ENCODE measurements around the gene FERMT2. TPM values are rescaled to one million over a fixed set of nuclear protein-coding genes. Genes with fewer than 3 reads are reported as not detected.

Gene FERMT2
- total and polyA plus RNA-seq, 7 experiments from 2014 or later = 0.13 to 0.58 (median 0.33) TPM; not detected in 3

DNA sequence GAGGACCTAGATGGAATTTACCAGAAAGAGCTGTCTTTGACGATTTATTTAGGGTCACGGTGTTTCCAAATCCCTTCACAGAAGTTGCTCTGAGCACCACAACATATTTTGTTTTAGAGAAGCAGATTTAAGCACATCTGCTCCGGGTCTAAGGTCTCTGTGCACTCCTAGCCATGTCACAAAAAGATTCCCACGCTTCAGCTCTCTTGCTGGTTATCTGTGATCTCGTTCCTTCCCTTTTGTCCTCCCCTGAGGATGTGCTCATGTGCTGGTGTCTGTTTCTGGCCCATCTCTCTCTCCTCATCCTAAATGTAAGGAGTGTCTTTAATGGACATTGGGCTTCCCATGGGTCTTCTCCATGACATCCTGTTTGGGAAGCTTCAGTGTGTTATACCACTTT is 105.8 kb downstream of the FERMT2 start:
- Mint-ChIP-seq H3K36me3 (no peaks in the 10 kb centered on the region), H3K27me3 (peaks cover 0 to 4% (median 0%) of the 10 kb centered on the region in 5 donors), H3K4me3 (no peak overlapping the region), H3K27ac (no peak overlapping the region), H3K4me1 (peaks cover 0 to 6% (median 0%) of the 10 kb centered on the region in 7 donors), H3K9me3 (no peaks in the 10 kb centered on the region)
- ChIA-PET CTCF (interaction anchor here (0.7 kb wide), 1 partner anchor 941 kb away, joined by 3 read pairs; no protein-coding TSS in a partner anchor), POLR2A (no interaction called here)
- H3K9me3 ChIP-seq (ENCODE audit: control insufficient read depth in 2 of 3, low read length in 3 of 3) = no peaks in the 10 kb centered on the region
- no peak overlapping the region for H3K27ac ChIP-seq (ENCODE audit: low read depth, low read length)
- H3K4me3 ChIP-seq (ENCODE audit: low read length) = no peak overlapping the region
- no peak for ATAC-seq
- H3K27me3 ChIP-seq (ENCODE audit: control insufficient read depth in 2 of 2, insufficient read depth in 2 of 2, low read length in 2 of 2) = no peaks in the 10 kb centered on the region
- no peak for DNase-seq
- H3K36me3 ChIP-seq (ENCODE audit: control insufficient read depth in 2 of 3, insufficient read depth in 3 of 3, low read length in 3 of 3) = no peaks in the 10 kb centered on the region
- H3K4me1 ChIP-seq (ENCODE audit: control insufficient read depth in 2 of 2, insufficient read depth in 2 of 2, low read length in 2 of 2) = no peaks in the 10 kb centered on the region
- intact Hi-C loops (cut with micrococcal nuclease) = no loop called here

DNA sequence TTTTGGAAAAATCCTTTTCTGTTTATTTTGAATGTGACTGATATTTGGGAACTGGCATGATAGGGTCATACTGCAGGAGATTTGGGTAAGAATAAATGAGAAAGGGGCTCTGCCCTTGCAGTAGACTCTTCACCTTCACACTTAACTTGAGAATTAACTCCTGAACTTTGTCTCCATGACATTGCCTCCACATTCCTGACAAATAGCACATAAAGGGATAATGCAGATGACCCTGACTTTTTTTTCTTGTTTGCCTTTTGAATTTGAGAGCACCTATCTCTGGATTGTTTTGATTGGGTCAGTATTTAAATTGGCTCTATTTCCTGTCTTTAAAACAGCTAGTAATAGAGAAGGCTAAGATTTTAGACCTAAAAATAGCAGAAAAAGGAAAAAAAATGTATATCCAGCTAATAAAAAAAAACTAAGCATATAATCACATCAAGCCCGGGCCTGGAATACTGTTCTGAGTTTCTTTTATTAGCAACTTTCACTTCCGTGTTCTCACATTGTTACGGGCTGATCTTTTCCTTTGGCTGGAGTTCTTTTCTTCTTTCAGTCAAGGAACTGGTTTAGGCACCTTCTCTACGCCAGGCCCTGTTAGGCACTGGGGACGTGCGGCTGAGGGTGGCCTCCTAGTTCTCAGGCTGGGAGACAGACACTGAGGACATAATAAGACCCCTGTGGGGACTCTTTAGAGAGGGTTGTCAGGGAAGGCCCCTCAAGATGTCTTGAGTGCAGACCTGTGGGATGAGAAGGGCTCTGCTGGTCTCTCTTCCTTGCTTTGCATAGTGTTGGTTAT is 106.4 kb downstream of the FERMT2 start:
- intact Hi-C loops (cut with micrococcal nuclease) = no loop called here

DNA sequence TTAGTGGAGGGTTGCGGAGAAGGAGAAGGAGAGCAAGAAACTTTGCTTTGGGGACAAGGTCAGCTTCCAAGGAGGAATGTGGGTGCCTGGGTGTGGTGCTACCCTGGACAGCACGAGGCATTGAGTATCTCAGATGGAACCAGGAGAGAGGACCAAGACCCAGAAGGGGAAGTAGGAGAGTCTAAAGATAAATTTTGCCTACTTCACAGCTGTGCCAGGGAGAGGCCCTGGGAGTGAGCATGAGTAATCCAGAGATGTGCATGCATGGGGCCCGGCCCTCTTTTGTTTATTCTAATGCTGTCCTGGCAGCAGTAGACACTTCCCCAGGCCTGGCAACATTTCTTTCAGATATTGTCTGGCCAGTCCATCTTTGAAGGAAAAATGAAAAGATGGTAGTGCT is 110.0 kb downstream of the FERMT2 start:
- no peaks in the 10 kb centered on the region for H3K9me3 ChIP-seq (ENCODE audit: control insufficient read depth in 2 of 3, low read length in 3 of 3)
- no peaks in the 10 kb centered on the region for H3K9me3 Mint-ChIP-seq
- H3K36me3 Mint-ChIP-seq = no peaks in the 10 kb centered on the region
- no peak overlapping the region for H3K27ac Mint-ChIP-seq
- POLR2A ChIA-PET = no interaction called here
- H3K27me3 ChIP-seq (ENCODE audit: control insufficient read depth in 2 of 2, insufficient read depth in 2 of 2, low read length in 2 of 2) = no peaks in the 10 kb centered on the region
- DNase-seq = no peak
- intact Hi-C loops (cut with micrococcal nuclease) = no loop called here
- H3K4me1 Mint-ChIP-seq = no peaks in the 10 kb centered on the region
- peak; percentile 54 for ATAC-seq
- CTCF ChIA-PET = interaction anchor here (0.8 kb wide), 1 partner anchor 120 kb away, joined by 3 read pairs; no protein-coding TSS in a partner anchor
- H3K27me3 Mint-ChIP-seq = peaks cover 0 to 2% (median 0%) of the 10 kb centered on the region in 5 donors
- H3K36me3 ChIP-seq (ENCODE audit: control insufficient read depth in 2 of 3, insufficient read depth in 3 of 3, low read length in 3 of 3) = no peaks in the 10 kb centered on the region
- no peak overlapping the region for H3K4me3 ChIP-seq (ENCODE audit: low read length)
- no peaks in the 10 kb centered on the region for H3K4me1 ChIP-seq (ENCODE audit: control insufficient read depth in 2 of 2, insufficient read depth in 2 of 2, low read length in 2 of 2)
- H3K4me3 Mint-ChIP-seq = no peak overlapping the region
- H3K27ac ChIP-seq (ENCODE audit: low read depth, low read length) = no peak overlapping the region

More for the DNA sequence above, 106.4 kb downstream of the FERMT2 start:
- no peaks in the 10 kb centered on the region for H3K4me1 ChIP-seq (ENCODE audit: control insufficient read depth in 2 of 2, insufficient read depth in 2 of 2, low read length in 2 of 2)
- H3K27me3 ChIP-seq (ENCODE audit: control insufficient read depth in 2 of 2, insufficient read depth in 2 of 2, low read length in 2 of 2) = no peaks in the 10 kb centered on the region
- CTCF ChIA-PET = no interaction called here
- no peaks in the 10 kb centered on the region for H3K9me3 ChIP-seq (ENCODE audit: control insufficient read depth in 2 of 3, low read length in 3 of 3)
- ATAC-seq (no peak), DNase-seq (no peak)
- Mint-ChIP-seq H3K4me1 (peaks cover 0 to 6% (median 0%) of the 10 kb centered on the region in 7 donors), H3K27me3 (peaks cover 0 to 4% (median 0%) of the 10 kb centered on the region in 5 donors), H3K36me3 (no peaks in the 10 kb centered on the region), H3K27ac (no peak overlapping the region), H3K4me3 (no peak overlapping the region), H3K9me3 (no peaks in the 10 kb centered on the region)
- no peaks in the 10 kb centered on the region for H3K36me3 ChIP-seq (ENCODE audit: control insufficient read depth in 2 of 3, insufficient read depth in 3 of 3, low read length in 3 of 3)
- H3K27ac ChIP-seq (ENCODE audit: low read depth, low read length) = no peak overlapping the region
- H3K4me3 ChIP-seq (ENCODE audit: low read length) = no peak overlapping the region
- POLR2A ChIA-PET = no interaction called here

DNA sequence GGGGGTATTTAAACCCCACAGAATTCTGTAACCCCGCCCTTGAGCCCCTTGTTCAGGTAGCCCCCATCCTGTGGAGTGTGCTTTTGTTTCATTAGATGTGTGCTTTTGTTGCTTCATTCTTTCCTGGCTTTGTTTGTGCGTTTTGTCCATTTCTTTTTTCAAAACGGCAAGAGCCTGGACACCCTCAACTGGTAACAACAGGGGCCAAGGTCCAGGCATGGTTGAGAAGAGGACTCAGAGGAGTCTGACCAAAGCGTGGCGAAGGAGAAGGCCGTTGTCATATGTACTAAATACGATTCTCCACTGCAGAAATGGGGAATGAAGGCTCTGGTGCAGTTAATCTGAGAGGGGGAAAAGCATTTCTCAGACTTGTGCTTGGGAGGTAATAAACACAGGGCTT is 113.4 kb downstream of the FERMT2 start:
- no peak overlapping the region for H3K4me3 Mint-ChIP-seq
- H3K4me1 Mint-ChIP-seq = no peaks in the 10 kb centered on the region
- intact Hi-C loops (cut with micrococcal nuclease) = no loop called here
- no peaks in the 10 kb centered on the region for H3K36me3 Mint-ChIP-seq
- Histone ChIP-seq H3K27ac (ENCODE audit: low read depth, low read length) (no peak overlapping the region), H3K36me3 (ENCODE audit: control insufficient read depth in 2 of 3, insufficient read depth in 3 of 3, low read length in 3 of 3) (no peaks in the 10 kb centered on the region), H3K4me1 (ENCODE audit: control insufficient read depth in 2 of 2, insufficient read depth in 2 of 2, low read length in 2 of 2) (no peaks in the 10 kb centered on the region), H3K27me3 (ENCODE audit: control insufficient read depth in 2 of 2, insufficient read depth in 2 of 2, low read length in 2 of 2) (no peaks in the 10 kb centered on the region), H3K9me3 (ENCODE audit: control insufficient read depth in 2 of 3, low read length in 3 of 3) (no peaks in the 10 kb centered on the region), H3K4me3 (ENCODE audit: low read length) (no peak overlapping the region)
- no peak overlapping the region for H3K27ac Mint-ChIP-seq
- H3K27me3 Mint-ChIP-seq = peaks cover 0 to 7% (median 0%) of the 10 kb centered on the region in 5 donors
- ATAC-seq = no peak
- POLR2A ChIA-PET = no interaction called here
- no peak for DNase-seq
- CTCF ChIA-PET = no interaction called here
- peaks cover 0 to 2% (median 0%) of the 10 kb centered on the region in 11 donors for H3K9me3 Mint-ChIP-seq

DNA sequence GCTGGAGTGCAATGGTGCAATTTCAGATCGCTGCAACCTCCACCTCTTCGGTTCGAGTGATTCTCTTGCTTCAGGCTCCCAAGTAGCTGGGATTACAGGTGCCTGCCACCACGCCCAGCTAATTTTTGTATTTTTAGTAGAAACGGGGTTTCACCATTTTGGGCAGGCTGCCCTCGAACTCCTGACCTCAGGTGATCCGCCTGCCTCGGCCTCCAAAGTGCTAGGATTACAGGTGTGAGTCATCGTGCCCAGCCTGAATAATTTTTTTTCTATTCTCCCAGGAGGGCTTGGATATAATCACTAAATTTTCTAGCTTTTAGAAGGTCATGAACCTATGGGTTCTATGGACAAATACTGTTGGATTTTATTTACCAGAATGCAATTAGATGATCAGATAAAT is 114.8 kb downstream of the FERMT2 start:
- no peaks in the 10 kb centered on the region for H3K36me3 ChIP-seq (ENCODE audit: control insufficient read depth in 2 of 3, insufficient read depth in 3 of 3, low read length in 3 of 3)
- no peaks in the 10 kb centered on the region for H3K36me3 Mint-ChIP-seq
- no peaks in the 10 kb centered on the region for H3K27me3 ChIP-seq (ENCODE audit: control insufficient read depth in 2 of 2, insufficient read depth in 2 of 2, low read length in 2 of 2)
- intact Hi-C loops (cut with micrococcal nuclease) = no loop called here
- ATAC-seq (no peak), DNase-seq (no peak)
- ChIA-PET POLR2A (no interaction called here), CTCF (no interaction called here)
- peaks cover 0 to 2% (median 0%) of the 10 kb centered on the region in 11 donors for H3K9me3 Mint-ChIP-seq
- no peaks in the 10 kb centered on the region for H3K9me3 ChIP-seq (ENCODE audit: control insufficient read depth in 2 of 3, low read length in 3 of 3)
- no peak overlapping the region for H3K27ac ChIP-seq (ENCODE audit: low read depth, low read length)
- H3K4me3 ChIP-seq (ENCODE audit: low read length) = no peak overlapping the region
- no peaks in the 10 kb centered on the region for H3K4me1 ChIP-seq (ENCODE audit: control insufficient read depth in 2 of 2, insufficient read depth in 2 of 2, low read length in 2 of 2)
- no peak overlapping the region for H3K27ac Mint-ChIP-seq
- peaks cover 0 to 8% (median 0%) of the 10 kb centered on the region in 5 donors for H3K27me3 Mint-ChIP-seq
- no peaks in the 10 kb centered on the region for H3K4me1 Mint-ChIP-seq
- H3K4me3 Mint-ChIP-seq = no peak overlapping the region

DNA sequence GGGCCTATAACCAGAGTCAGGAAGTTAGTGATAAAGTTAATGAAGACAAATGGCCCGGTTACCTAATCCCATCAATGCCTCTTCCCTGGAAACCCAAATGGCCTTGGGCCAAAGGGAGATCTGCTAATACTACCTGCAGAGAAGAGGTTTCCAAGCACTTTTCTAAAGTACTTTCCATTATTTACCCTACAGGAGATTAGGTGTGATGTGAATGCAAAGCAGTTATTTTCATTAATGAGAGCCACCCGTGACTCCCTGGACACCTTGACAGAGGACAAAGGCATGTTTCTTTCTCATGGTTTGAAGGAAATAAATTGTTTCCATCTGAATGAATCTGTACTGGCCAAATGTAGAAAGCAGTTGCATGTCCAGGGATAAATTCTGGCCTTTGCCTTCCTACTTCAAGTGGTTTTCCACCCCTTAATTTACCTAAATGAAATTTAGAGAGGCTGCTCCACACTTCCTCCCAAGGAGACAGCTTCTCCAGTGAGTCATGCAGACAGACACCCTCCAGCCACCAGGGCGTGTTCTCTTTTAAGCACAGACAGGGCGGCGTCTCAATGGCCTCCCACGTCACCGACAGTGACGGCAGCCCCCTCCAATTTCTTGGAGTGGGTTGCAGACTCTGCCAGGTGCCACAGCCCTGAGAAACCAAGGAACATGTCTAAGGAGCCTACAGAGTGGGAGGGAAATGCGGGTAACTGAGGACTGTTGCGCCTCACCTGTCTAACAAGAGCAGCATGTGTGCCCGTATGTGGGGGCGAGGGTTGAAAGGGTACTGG is 115.5 kb downstream of the FERMT2 start:
- peaks cover 0 to 2% (median 0%) of the 10 kb centered on the region in 11 donors for H3K9me3 Mint-ChIP-seq
- no peak for ATAC-seq
- CTCF ChIA-PET = no interaction called here

More for the DNA sequence above, 115.5 kb downstream of the FERMT2 start:
- Histone ChIP-seq H3K4me1 (ENCODE audit: control insufficient read depth in 2 of 2, insufficient read depth in 2 of 2, low read length in 2 of 2) (no peaks in the 10 kb centered on the region), H3K36me3 (ENCODE audit: control insufficient read depth in 2 of 3, insufficient read depth in 3 of 3, low read length in 3 of 3) (no peaks in the 10 kb centered on the region), H3K27ac (ENCODE audit: low read depth, low read length) (no peak overlapping the region), H3K9me3 (ENCODE audit: control insufficient read depth in 2 of 3, low read length in 3 of 3) (no peaks in the 10 kb centered on the region), H3K27me3 (ENCODE audit: control insufficient read depth in 2 of 2, insufficient read depth in 2 of 2, low read length in 2 of 2) (no peaks in the 10 kb centered on the region), H3K4me3 (ENCODE audit: low read length) (no peak overlapping the region)
- POLR2A ChIA-PET = no interaction called here
- DNase-seq = no peak
- H3K4me1 Mint-ChIP-seq = no peaks in the 10 kb centered on the region
- H3K36me3 Mint-ChIP-seq = no peaks in the 10 kb centered on the region
- intact Hi-C loops (cut with micrococcal nuclease) = no loop called here
- no peak overlapping the region for H3K4me3 Mint-ChIP-seq
- peaks cover 0 to 8% (median 0%) of the 10 kb centered on the region in 5 donors for H3K27me3 Mint-ChIP-seq
- no peak overlapping the region for H3K27ac Mint-ChIP-seq
